Activated naive CD8-positive, alpha-beta T cell treated with anti-CD3 and anti-CD28 coated beads, Interleukin-2, amount 50 U/mL, for 24 hours (primary cell): Measurements from ENCODE around the gene RYR3.

Experiments used
- ATAC-seq: fragments of 150-1000 bp; cut with Tn5 transposase; one replicate; pipeline ENCODE4 v1.10.0; 2021
- DNase-seq: peaks from one replicate; pipeline ENCODE4 v3.0.0; 2021
- H3K27ac Mint-ChIP-seq: one replicate; pipeline ENCODE4 v1.8.0; 2021; ENCODE audit warnings: mild to moderate bottlenecking, mixed read lengths
- H3K27me3 Mint-ChIP-seq: one replicate; pipeline ENCODE4 v1.8.0; 2021; ENCODE audit warnings: mixed read lengths
- H3K36me3 Mint-ChIP-seq: one replicate; pipeline ENCODE4 v1.8.0; 2021; ENCODE audit warnings: low read depth, mixed read lengths
- H3K4me1 Mint-ChIP-seq: one replicate; pipeline ENCODE4 v1.8.0; 2021; ENCODE audit warnings: mixed read lengths
- H3K4me3 Mint-ChIP-seq: one replicate; pipeline ENCODE4 v1.8.0; 2021; ENCODE audit warnings: mild to moderate bottlenecking, moderate library complexity, mixed read lengths
- H3K9me3 Mint-ChIP-seq: one replicate; pipeline ENCODE4 v1.8.0; 2021; ENCODE audit warnings: mixed read lengths

The RYR3 gene

DNA sequence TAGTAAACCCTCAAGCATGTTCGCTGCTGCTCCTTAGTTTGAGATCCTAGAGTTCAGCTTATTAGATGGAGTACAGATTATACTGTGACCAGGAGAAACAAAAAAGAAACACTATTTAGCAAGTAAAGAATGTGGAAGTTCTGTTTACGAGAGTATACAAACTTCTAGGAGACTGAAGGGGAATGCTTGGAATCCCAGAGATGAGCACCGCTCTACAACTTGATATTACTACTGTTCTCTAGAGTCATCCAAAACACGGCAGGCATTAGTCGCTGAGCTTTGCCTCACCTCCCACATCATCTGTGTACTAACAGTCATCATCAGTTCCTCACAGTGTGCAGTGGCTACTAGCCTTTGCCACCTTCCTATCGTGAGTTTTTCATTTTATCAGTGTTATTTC lies 536.1 kb downstream of the RYR3 start:
- no peak overlapping the region for H3K27ac Mint-ChIP-seq
- no peaks in the 10 kb centered on the region for H3K9me3 Mint-ChIP-seq
- no peak for ATAC-seq
- no peaks in the 10 kb centered on the region for H3K4me1 Mint-ChIP-seq
- DNase-seq, result no peak
- H3K27me3 Mint-ChIP-seq, result no peaks in the 10 kb centered on the region
- H3K36me3 Mint-ChIP-seq, result no peaks in the 10 kb centered on the region
- no peak overlapping the region for H3K4me3 Mint-ChIP-seq

DNA sequence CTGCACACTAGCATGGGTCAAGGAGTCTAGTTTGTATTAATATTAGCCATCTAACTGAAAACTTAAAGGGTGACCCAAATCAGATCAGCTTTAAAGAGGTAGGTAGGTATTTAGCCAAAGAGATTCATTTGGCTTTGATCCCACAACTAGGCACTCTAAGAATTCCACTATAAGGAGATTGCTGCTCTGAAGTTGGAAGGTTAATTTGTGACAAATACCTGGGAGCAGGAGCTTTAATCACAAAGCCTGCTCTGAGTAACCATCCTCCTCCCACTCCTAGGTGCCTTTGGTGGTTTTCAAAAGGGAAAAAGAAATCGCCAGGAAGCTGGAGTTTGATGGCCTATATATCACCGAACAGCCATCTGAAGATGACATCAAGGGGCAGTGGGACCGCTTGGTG lies 537.2 kb downstream of the RYR3 start:
- Mint-ChIP-seq H3K4me3 (no peak overlapping the region), H3K36me3 (no peaks in the 10 kb centered on the region), H3K4me1 (no peaks in the 10 kb centered on the region), H3K27ac (no peak overlapping the region), H3K27me3 (no peaks in the 10 kb centered on the region), H3K9me3 (no peaks in the 10 kb centered on the region)
- no peak for DNase-seq
- ATAC-seq, result no peak

GRCh38 chr15:33851079-33851478 lies 540.3 kb downstream of the RYR3 start:
- no peak for DNase-seq
- Mint-ChIP-seq H3K27me3 (no peaks in the 10 kb centered on the region), H3K9me3 (no peaks in the 10 kb centered on the region), H3K4me3 (no peak overlapping the region), H3K36me3 (no peaks in the 10 kb centered on the region), H3K27ac (no peak overlapping the region), H3K4me1 (no peaks in the 10 kb centered on the region)
- no peak for ATAC-seq

DNA sequence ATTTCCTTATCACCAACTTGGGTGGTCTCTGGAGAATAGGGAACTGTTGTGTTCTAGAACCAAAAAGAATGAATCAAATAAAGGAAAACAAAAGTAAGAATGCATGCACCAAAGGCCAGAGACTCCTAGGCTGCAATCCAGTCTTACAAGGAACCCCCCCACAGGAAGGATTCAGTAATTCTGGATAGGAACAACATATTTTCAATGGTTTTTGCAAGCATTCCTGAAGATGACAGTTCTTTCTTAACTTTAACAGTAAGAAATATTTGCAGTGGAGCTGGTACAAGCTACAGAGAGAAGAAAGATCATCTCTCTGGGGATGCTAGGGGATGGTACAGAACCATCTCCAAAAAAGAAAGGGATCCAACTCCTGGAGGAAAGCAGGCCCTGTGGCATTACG lies 541.3 kb downstream of the RYR3 start:
- Mint-ChIP-seq H3K36me3 (no peaks in the 10 kb centered on the region), H3K4me1 (no peaks in the 10 kb centered on the region)

GRCh38 chr15:33852570-33852969 lies 541.8 kb downstream of the RYR3 start:
- H3K9me3 Mint-ChIP-seq, result no peaks in the 10 kb centered on the region
- DNase-seq, result no peak
- no peak for ATAC-seq
- H3K36me3 Mint-ChIP-seq, result peaks cover under 1% of the 10 kb centered on the region
- H3K4me1 Mint-ChIP-seq, result no peaks in the 10 kb centered on the region
- H3K27ac Mint-ChIP-seq, result no peak overlapping the region
- no peak overlapping the region for H3K4me3 Mint-ChIP-seq
- H3K27me3 Mint-ChIP-seq, result no peaks in the 10 kb centered on the region

More for the DNA sequence above, 541.3 kb downstream of the RYR3 start:
- Mint-ChIP-seq H3K27me3 (no peaks in the 10 kb centered on the region), H3K27ac (no peak overlapping the region), H3K4me3 (no peak overlapping the region), H3K9me3 (no peaks in the 10 kb centered on the region)
- no peak for ATAC-seq
- no peak for DNase-seq

- Mint-ChIP-seq H3K4me1 (no peaks in the 10 kb centered on the region), H3K36me3 (peaks cover 5% of the 10 kb centered on the region), H3K27me3 (no peaks in the 10 kb centered on the region), H3K9me3 (no peaks in the 10 kb centered on the region), H3K27ac (no peak overlapping the region), H3K4me3 (no peak overlapping the region)
- DNase-seq (no peak), ATAC-seq (no peak)
These were observed 547.0 kb downstream of the RYR3 start for GRCh38 chr15:33857726-33858125.

- no peaks in the 10 kb centered on the region for H3K9me3 Mint-ChIP-seq
- no peak overlapping the region for H3K27ac Mint-ChIP-seq
- no peak overlapping the region for H3K4me3 Mint-ChIP-seq
- no peak for DNase-seq
- ATAC-seq, result no peak
- H3K36me3 Mint-ChIP-seq, result peaks cover 10% of the 10 kb centered on the region
- H3K27me3 Mint-ChIP-seq, result no peaks in the 10 kb centered on the region
- H3K4me1 Mint-ChIP-seq, result no peaks in the 10 kb centered on the region
These were observed 548.1 kb downstream of the RYR3 start for GRCh38 chr15:33858836-33859235.

- ATAC-seq (no peak), DNase-seq (no peak)
- H3K27ac Mint-ChIP-seq, result no peak overlapping the region
- peaks cover 21% of the 10 kb centered on the region for H3K36me3 Mint-ChIP-seq
- H3K4me3 Mint-ChIP-seq, result no peak overlapping the region
- H3K9me3 Mint-ChIP-seq, result no peaks in the 10 kb centered on the region
- no peaks in the 10 kb centered on the region for H3K4me1 Mint-ChIP-seq
- H3K27me3 Mint-ChIP-seq, result no peaks in the 10 kb centered on the region
These were observed 549.3 kb downstream of the RYR3 start for GRCh38 chr15:33859992-33860545.

- Mint-ChIP-seq H3K27me3 (no peaks in the 10 kb centered on the region), H3K4me1 (no peaks in the 10 kb centered on the region), H3K27ac (no peak overlapping the region), H3K4me3 (no peak overlapping the region), H3K36me3 (peaks cover 25% of the 10 kb centered on the region), H3K9me3 (no peaks in the 10 kb centered on the region)
- ATAC-seq (no peak), DNase-seq (no peak)
These were observed 550.0 kb downstream of the RYR3 start for GRCh38 chr15:33860754-33861153.

DNA sequence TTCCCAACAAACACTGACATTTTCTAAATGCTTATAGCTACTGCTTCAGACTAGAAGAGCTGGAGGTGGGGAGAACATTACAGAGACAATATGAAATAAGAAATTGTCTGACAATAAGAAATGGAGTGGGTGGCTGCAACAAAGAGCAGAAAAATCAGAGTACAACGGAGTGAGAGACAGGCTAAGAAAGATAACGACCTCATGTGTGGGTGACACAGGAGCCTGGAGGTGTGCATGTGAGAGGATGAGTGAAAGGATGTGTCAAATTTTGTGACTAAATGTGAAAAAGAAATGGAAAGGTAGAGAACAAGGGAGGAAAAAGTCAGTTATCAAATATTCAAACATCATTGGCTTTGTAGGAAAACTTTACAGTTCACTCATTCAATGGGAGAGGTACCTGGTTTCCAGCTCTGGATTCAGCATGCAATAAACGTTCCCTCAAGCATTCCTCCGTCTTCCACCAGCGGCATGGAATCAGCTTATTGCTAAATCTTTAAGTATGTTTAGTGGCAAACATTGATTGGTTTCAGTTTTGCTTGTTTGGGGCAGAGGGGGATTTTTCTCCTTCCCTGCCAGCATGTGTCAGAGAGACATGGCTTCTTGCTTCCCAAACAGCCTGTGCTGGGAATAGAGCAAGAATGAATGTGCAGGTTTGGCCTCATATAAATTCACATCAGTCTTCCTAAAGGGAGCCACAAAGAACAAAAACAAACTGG lies 553.8 kb downstream of the RYR3 start:
- ATAC-seq (no peak), DNase-seq (no peak)
- no peaks in the 10 kb centered on the region for H3K27me3 Mint-ChIP-seq
- H3K9me3 Mint-ChIP-seq, result no peaks in the 10 kb centered on the region
- H3K27ac Mint-ChIP-seq, result no peak overlapping the region
- H3K4me1 Mint-ChIP-seq, result no peaks in the 10 kb centered on the region
- peaks cover 28% of the 10 kb centered on the region for H3K36me3 Mint-ChIP-seq
- H3K4me3 Mint-ChIP-seq, result no peak overlapping the region

DNA sequence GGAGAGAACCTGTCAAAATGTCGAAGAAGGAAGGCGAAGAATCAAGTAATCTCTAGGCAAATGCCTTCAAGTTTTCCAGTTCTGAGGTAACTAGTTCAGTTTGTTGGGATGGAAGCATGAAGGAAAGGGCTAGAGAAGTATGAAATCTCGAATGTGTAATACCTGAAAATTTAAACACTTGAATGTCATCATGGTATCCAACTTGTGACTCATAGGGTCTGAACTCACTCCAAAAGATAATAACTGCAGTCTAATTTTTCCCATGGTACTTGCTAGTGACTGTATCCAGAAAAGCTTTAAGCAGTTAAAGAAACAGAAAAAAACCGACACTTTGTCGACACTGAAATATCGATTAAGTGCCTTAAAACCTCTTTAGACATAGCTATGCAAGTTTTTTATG lies 554.6 kb downstream of the RYR3 start:
- Mint-ChIP-seq H3K4me1 (no peaks in the 10 kb centered on the region), H3K36me3 (peaks cover 28% of the 10 kb centered on the region), H3K4me3 (no peak overlapping the region), H3K27me3 (no peaks in the 10 kb centered on the region), H3K9me3 (no peaks in the 10 kb centered on the region), H3K27ac (no peak overlapping the region)
- DNase-seq, result no peak
- ATAC-seq, result no peak

- Mint-ChIP-seq H3K4me1 (no peaks in the 10 kb centered on the region), H3K9me3 (no peaks in the 10 kb centered on the region), H3K4me3 (no peak overlapping the region), H3K27me3 (no peaks in the 10 kb centered on the region), H3K36me3 (peaks cover 28% of the 10 kb centered on the region), H3K27ac (no peak overlapping the region)
- ATAC-seq (no peak), DNase-seq (no peak)
These were observed 555.5 kb downstream of the RYR3 start for GRCh38 chr15:33866101-33866737.

GRCh38 chr15:33871980-33872379 lies 561.2 kb downstream of the RYR3 start:
- Mint-ChIP-seq H3K4me3 (no peak overlapping the region), H3K9me3 (no peaks in the 10 kb centered on the region), H3K27ac (no peak overlapping the region), H3K27me3 (no peaks in the 10 kb centered on the region), H3K36me3 (no peaks in the 10 kb centered on the region), H3K4me1 (no peaks in the 10 kb centered on the region)
- DNase-seq (no peak), ATAC-seq (no peak)

- ATAC-seq (no peak), DNase-seq (no peak)
- Mint-ChIP-seq H3K9me3 (no peaks in the 10 kb centered on the region), H3K36me3 (no peaks in the 10 kb centered on the region), H3K4me3 (no peak overlapping the region), H3K27ac (no peak overlapping the region), H3K4me1 (no peaks in the 10 kb centered on the region), H3K27me3 (no peaks in the 10 kb centered on the region)
These were observed 561.8 kb downstream of the RYR3 start for GRCh38 chr15:33872416-33873106.

DNA sequence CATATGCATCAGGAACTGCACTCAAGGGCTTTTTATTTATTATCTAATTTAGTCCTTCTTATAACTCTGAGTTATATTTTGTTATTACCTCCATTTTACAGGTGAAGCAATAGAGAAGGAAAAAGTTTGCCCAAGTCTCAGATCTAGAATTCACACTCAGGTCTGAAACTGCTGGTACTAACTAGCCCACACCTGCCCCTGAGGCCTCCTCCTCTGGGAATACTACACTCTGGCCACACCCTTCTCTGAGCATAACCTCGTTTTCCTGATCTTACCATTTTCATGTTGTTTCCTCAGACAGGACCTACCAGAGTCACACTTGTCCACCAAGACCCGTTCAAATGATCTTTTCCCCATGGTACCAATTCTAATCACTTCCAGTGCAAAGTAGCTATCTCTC lies 563.4 kb downstream of the RYR3 start:
- no peak overlapping the region for H3K4me3 Mint-ChIP-seq
- ATAC-seq, result no peak

More for the DNA sequence above, 563.4 kb downstream of the RYR3 start:
- no peak overlapping the region for H3K27ac Mint-ChIP-seq
- no peaks in the 10 kb centered on the region for H3K36me3 Mint-ChIP-seq
- H3K27me3 Mint-ChIP-seq, result no peaks in the 10 kb centered on the region
- no peaks in the 10 kb centered on the region for H3K9me3 Mint-ChIP-seq
- no peaks in the 10 kb centered on the region for H3K4me1 Mint-ChIP-seq
- no peak for DNase-seq
